Upper lobe of left lung (tissue), 4 donors: Measurements from ENCODE around the gene HBD.
"Not testable (repeated sequence)": the region's sequence is repeated elsewhere in the genome, so short reads cannot be mapped to it uniquely, and the experiment has no call there.

Experiments
- EP300 ChIP-seq, 4 donors: sonication (generic); formaldehyde crosslinking; IDR thresholded peaks; one replicate each; pipeline ENCODE4 v1.5.1; 2017; ENCODE audit warnings: antibody characterized with exemption in 4 of 4, control low read depth in 2 of 4
- POLR2A ChIP-seq, 4 donors: fragments of 450-650 bp; IDR thresholded peaks; one replicate each; pipeline ENCODE4 v1.5.1; 2016 to 2017; ENCODE audit warnings: antibody characterized with exemption in 4 of 4, mild to moderate bottlenecking in 2 of 4
- POLR2AphosphoS5 ChIP-seq, 2 donors: sonication (generic); formaldehyde crosslinking; IDR thresholded peaks; one replicate each; pipeline ENCODE4 v1.5.1; 2017; ENCODE audit warnings: antibody characterized with exemption in 2 of 2
- TF ChIP-seq, protein P1 (sequence below), 6 experiments: fragments of 450-650 bp in 4 of 6; fragments of 200-600 bp in 2 of 6; sonication (generic) in 2 of 6; IDR thresholded peaks; one replicate each; pipeline ENCODE4 v1.5.1; 2016 to 2019; ENCODE audit warnings: antibody characterized with exemption in 6 of 6

- TF ChIP-seq POLR2A, POLR2AphosphoS5, EP300 (IDR thresholded peaks at IDR 0.05): not testable (repeated sequence)
- TF ChIP-seq, protein P1, sequence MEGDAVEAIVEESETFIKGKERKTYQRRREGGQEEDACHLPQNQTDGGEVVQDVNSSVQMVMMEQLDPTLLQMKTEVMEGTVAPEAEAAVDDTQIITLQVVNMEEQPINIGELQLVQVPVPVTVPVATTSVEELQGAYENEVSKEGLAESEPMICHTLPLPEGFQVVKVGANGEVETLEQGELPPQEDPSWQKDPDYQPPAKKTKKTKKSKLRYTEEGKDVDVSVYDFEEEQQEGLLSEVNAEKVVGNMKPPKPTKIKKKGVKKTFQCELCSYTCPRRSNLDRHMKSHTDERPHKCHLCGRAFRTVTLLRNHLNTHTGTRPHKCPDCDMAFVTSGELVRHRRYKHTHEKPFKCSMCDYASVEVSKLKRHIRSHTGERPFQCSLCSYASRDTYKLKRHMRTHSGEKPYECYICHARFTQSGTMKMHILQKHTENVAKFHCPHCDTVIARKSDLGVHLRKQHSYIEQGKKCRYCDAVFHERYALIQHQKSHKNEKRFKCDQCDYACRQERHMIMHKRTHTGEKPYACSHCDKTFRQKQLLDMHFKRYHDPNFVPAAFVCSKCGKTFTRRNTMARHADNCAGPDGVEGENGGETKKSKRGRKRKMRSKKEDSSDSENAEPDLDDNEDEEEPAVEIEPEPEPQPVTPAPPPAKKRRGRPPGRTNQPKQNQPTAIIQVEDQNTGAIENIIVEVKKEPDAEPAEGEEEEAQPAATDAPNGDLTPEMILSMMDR (IDR thresholded peaks at IDR 0.05), result not testable (repeated sequence)
These were observed 14.2 kb upstream of the HBD start for GRCh38 chr11:5248498-5248897.
